NCI-H1930 (cell line): ENCODE data around the gene MGME1.

Source experiments
- DNase-seq, 2 experiments: peaks; one replicate each; lab custom pipeline; 2025; lab: John Stamatoyannopoulos, UW

Gene MGME1

GRCh38 chr20:17940224-17940971 lies 28.4 kb upstream of the MGME1 start:
- no peak for DNase-seq

- no peak for DNase-seq
Measured at GRCh38 chr20:17941087-17941825, 27.6 kb upstream of the MGME1 start.

- DNase-seq, result no peak
Measured at GRCh38 chr20:17941826-17942196, 27.0 kb upstream of the MGME1 start.

- no peak for DNase-seq
Measured at GRCh38 chr20:17943343-17943742, 25.5 kb upstream of the MGME1 start.

- no peak for DNase-seq
Measured at GRCh38 chr20:17944854-17945474, 23.9 kb upstream of the MGME1 start.

- no peak for DNase-seq
Measured at GRCh38 chr20:17946040-17946439, 22.8 kb upstream of the MGME1 start.

- no peak for DNase-seq
Measured at GRCh38 chr20:17946572-17947473, 22.0 kb upstream of the MGME1 start.

GRCh38 chr20:17947474-17947815 lies 21.4 kb upstream of the MGME1 start:
- no peak for DNase-seq

GRCh38 chr20:17948442-17948841 lies 20.4 kb upstream of the MGME1 start:
- no peak for DNase-seq

- no peak for DNase-seq
Measured at GRCh38 chr20:17949899-17950298, 18.9 kb upstream of the MGME1 start.

- DNase-seq, result no peak
Measured at GRCh38 chr20:17950670-17951069, 18.1 kb upstream of the MGME1 start.

GRCh38 chr20:17951323-17951722 lies 17.5 kb upstream of the MGME1 start:
- DNase-seq, result no peak

- no peak for DNase-seq
Measured at GRCh38 chr20:17952692-17953684, 15.8 kb upstream of the MGME1 start.

- no peak for DNase-seq
Measured at GRCh38 chr20:17953935-17954334, 14.9 kb upstream of the MGME1 start.

GRCh38 chr20:17955302-17955701 lies 13.5 kb upstream of the MGME1 start:
- DNase-seq, result no peak

GRCh38 chr20:17956099-17956685 lies 12.6 kb upstream of the MGME1 start:
- no peak for DNase-seq

GRCh38 chr20:17957505-17958363 lies 11.1 kb upstream of the MGME1 start:
- DNase-seq, result no peak

- no peak for DNase-seq
Measured at GRCh38 chr20:17958373-17959256, 10.2 kb upstream of the MGME1 start.

GRCh38 chr20:17959257-17959627 lies 9.6 kb upstream of the MGME1 start:
- DNase-seq, result no peak
